H9 (cell line): ENCODE data around the gene MIPEP. TPM values are rescaled to one million over a fixed set of nuclear protein-coding genes. Genes with fewer than 3 reads are reported as not detected.

Experiments used
- DNase-seq: peaks from one replicate; pipeline ENCODE4 v3.0.0-alpha.2; 2017
- H2AFZ ChIP-seq: one replicate; pipeline ENCODE4 v1.6.1; 2013; ENCODE audit warnings: mild to moderate bottlenecking, low read length, control low read depth, moderate library complexity
- H2AK5ac ChIP-seq: 2 replicates; pipeline ENCODE4 v1.6.1; 2013; ENCODE audit warnings: low read length, control low read depth, mixed read lengths; ENCODE audit not compliant: insufficient read length
- H2BK120ac ChIP-seq: one replicate; pipeline ENCODE4 v1.6.1; 2013; ENCODE audit warnings: low read depth, mild to moderate bottlenecking, low read length, control low read depth, inconsistent platforms; ENCODE audit not compliant: poor library complexity, severe bottlenecking
- H2BK12ac ChIP-seq: 2 replicates; pipeline ENCODE4 v1.6.1; 2013; ENCODE audit warnings: low read length, control low read depth, mixed read lengths, low read depth; ENCODE audit not compliant: insufficient read length
- H2BK15ac ChIP-seq: 2 replicates; pipeline ENCODE4 v1.6.1; 2013; ENCODE audit warnings: low read depth, low read length, control low read depth
- H2BK20ac ChIP-seq: one replicate; pipeline ENCODE4 v1.6.1; 2013; ENCODE audit warnings: low read depth, mild to moderate bottlenecking, low read length, control low read depth, inconsistent platforms; ENCODE audit not compliant: poor library complexity, severe bottlenecking
- H2BK5ac ChIP-seq: 2 replicates; pipeline ENCODE4 v1.6.1; 2013; ENCODE audit warnings: low read length, control low read depth, mixed read lengths; ENCODE audit not compliant: insufficient read length
- H3K14ac ChIP-seq: 2 replicates; pipeline ENCODE4 v1.6.1; 2013; ENCODE audit warnings: low read length, control low read depth; ENCODE audit not compliant: insufficient read depth
- H3K18ac ChIP-seq: 2 replicates; pipeline ENCODE4 v1.6.1; 2013; ENCODE audit warnings: low read depth, mild to moderate bottlenecking, mixed read lengths, low read length, control low read depth; ENCODE audit not compliant: insufficient read length
- H3K23ac ChIP-seq: 2 replicates; pipeline ENCODE4 v1.6.1; 2013; ENCODE audit warnings: low read length, control low read depth, mixed read lengths, low read depth; ENCODE audit not compliant: insufficient read length
- H3K23me2 ChIP-seq: 2 replicates; pipeline ENCODE4 v1.6.1; 2013; ENCODE audit warnings: low read depth, mild to moderate bottlenecking, mixed read lengths, low read length, control low read depth; ENCODE audit not compliant: insufficient read length, poor library complexity, severe bottlenecking
- H3K27ac ChIP-seq: 2 replicates; pipeline ENCODE4 v1.5.1; 2013; ENCODE audit warnings: low read length, control low read depth, mixed read lengths, low read depth; ENCODE audit not compliant: insufficient read length
- H3K27me3 ChIP-seq: 2 replicates; pipeline ENCODE4 v1.6.1; 2013; ENCODE audit warnings: low read length, control low read depth, inconsistent platforms; ENCODE audit not compliant: insufficient read depth
- H3K4ac ChIP-seq: 2 replicates; pipeline ENCODE4 v1.6.1; 2013; ENCODE audit warnings: low read depth, mild to moderate bottlenecking, control low read depth, inconsistent platforms, low read length, moderate library complexity
- H3K4me1 ChIP-seq: 2 replicates; pipeline ENCODE4 v1.6.1; 2013; ENCODE audit warnings: low read length, control low read depth, inconsistent platforms; ENCODE audit not compliant: insufficient read depth
- H3K4me2 ChIP-seq: 2 replicates; pipeline ENCODE4 v1.6.1; 2013; ENCODE audit warnings: low read length, control low read depth, mixed read lengths; ENCODE audit not compliant: insufficient read length, insufficient read depth
- H3K56ac ChIP-seq: 2 replicates; pipeline ENCODE4 v1.6.1; 2013; ENCODE audit warnings: low read depth, mild to moderate bottlenecking, mixed read lengths, low read length, control low read depth; ENCODE audit not compliant: insufficient read length
- H3K79me1 ChIP-seq: 2 replicates; pipeline ENCODE4 v1.6.1; 2013; ENCODE audit warnings: low read depth, mild to moderate bottlenecking, moderate library complexity, low read length, control low read depth, inconsistent platforms; ENCODE audit not compliant: insufficient read depth, poor library complexity, severe bottlenecking
- H3K79me2 ChIP-seq: 2 replicates; pipeline ENCODE4 v1.6.1; 2013; ENCODE audit warnings: low read length, control low read depth, inconsistent platforms; ENCODE audit not compliant: insufficient read depth
- H3K9ac ChIP-seq: 2 replicates; pipeline ENCODE4 v1.6.1; 2013; ENCODE audit warnings: low read length, control low read depth, mixed read lengths; ENCODE audit not compliant: insufficient read length; ENCODE audit errors: extremely low read depth
- H3K9me3 ChIP-seq: one replicate; pipeline ENCODE4 v1.6.1; 2013; ENCODE audit warnings: low read depth, low read length, inconsistent platforms; ENCODE audit not compliant: control insufficient read depth
- H3T11ph ChIP-seq: one replicate; pipeline ENCODE4 v1.6.1; 2013; ENCODE audit warnings: mild to moderate bottlenecking, low read length, control low read depth, inconsistent platforms
- H4K20me1 ChIP-seq: one replicate; pipeline ENCODE4 v1.6.1; 2013; ENCODE audit not compliant: control insufficient read depth, insufficient read length, insufficient read depth
- H4K5ac ChIP-seq: 2 replicates; pipeline ENCODE4 v1.6.1; 2013; ENCODE audit warnings: low read depth, mild to moderate bottlenecking, mixed read lengths, low read length, control low read depth; ENCODE audit not compliant: insufficient read length
- H4K8ac ChIP-seq: replicated peaks from 2 replicates; pipeline ENCODE4 v1.6.1; 2013; ENCODE audit warnings: low read length, control low read depth, mixed read lengths, low read depth; ENCODE audit not compliant: insufficient read length
- H4K91ac ChIP-seq: 2 replicates; pipeline ENCODE4 v1.6.1; 2013; ENCODE audit warnings: low read depth, mild to moderate bottlenecking, moderate library complexity, mixed read lengths, low read length, control low read depth; ENCODE audit not compliant: insufficient read length
- H3K27ac Mint-ChIP-seq, 3 experiments: 2 replicates in 2 of 3; 3 replicates in 1 of 3; pipeline ENCODE4 v1.8.0; 2020 to 2021; ENCODE audit warnings: mixed read lengths in 3 of 3, mild to moderate bottlenecking in 1 of 3, moderate library complexity in 1 of 3
- H3K27me3 Mint-ChIP-seq: 2 replicates; pipeline ENCODE4 v1.8.0; 2021; ENCODE audit warnings: low read depth, mild to moderate bottlenecking, moderate library complexity, mixed read lengths
- H3K36me3 Mint-ChIP-seq, 3 experiments: 2 replicates in 2 of 3; 3 replicates in 1 of 3; pipeline ENCODE4 v1.8.0; 2020 to 2021; ENCODE audit warnings: low read depth in 3 of 3, mixed read lengths in 3 of 3; ENCODE audit not compliant: insufficient read depth in 1 of 3
- H3K4me1 Mint-ChIP-seq, 2 experiments: 2 replicates each; pipeline ENCODE4 v1.8.0; 2020; ENCODE audit warnings: mixed read lengths in 2 of 2
- H3K4me3 Mint-ChIP-seq, 2 experiments: 2 replicates in 1 of 2; 3 replicates in 1 of 2; pipeline ENCODE4 v1.8.0; 2020 to 2021; ENCODE audit warnings: mild to moderate bottlenecking in 2 of 2, mixed read lengths in 2 of 2, moderate library complexity in 1 of 2
- H3K9me3 Mint-ChIP-seq, 2 experiments: 2 replicates in 1 of 2; 3 replicates in 1 of 2; pipeline ENCODE4 v1.8.0; 2020; ENCODE audit warnings: mild to moderate bottlenecking in 2 of 2, mixed read lengths in 2 of 2, moderate library complexity in 1 of 2
- CTCF ChIP-seq: fragments of 200-600 bp; sonication (generic); conservative IDR thresholded peaks from 3 replicates; pipeline ENCODE4 v1.8.0; 2021; ENCODE audit warnings: antibody characterized with exemption, mild to moderate bottlenecking
- WGBS: extraction: QIAGEN DNeasy Blood & Tissue Kit; methylation state at CpG from one replicate; pipeline ENCODE4 v1.1.7; 2013; ENCODE audit warnings: missing lambda C conversion rate, low lambda C conversion rate, mixed read lengths; ENCODE audit not compliant: insufficient read length; ENCODE audit errors: extremely low coverage; 5-methylcytosine and 5-hydroxymethylcytosine counted together
- total RNA-seq: library from RNA; stranded (reverse); gene quantifications from 2 replicates; pipeline ENCODE4 v1.2.1, GENCODE V29; 2021

MIPEP gene
- total RNA-seq, 1 experiment from 2014 or later = 18.5 TPM

- Mint-ChIP-seq H3K9me3 (peaks cover 20 to 26% of the 10 kb centered on the region in 2 experiments), H3K4me1 (peaks cover 14 to 15% of the 10 kb centered on the region in 2 experiments), H3K36me3 (peaks cover 6 to 29% (median 10%) of the 10 kb centered on the region in 3 experiments; a peak in 5 of 7 replicates), H3K27ac (no peak overlapping the region), H3K4me3 (no peak overlapping the region), H3K27me3 (peaks cover 2% of the 10 kb centered on the region; the same call in 1 of the 2 replicates)
- Histone ChIP-seq H4K5ac (no peak overlapping the region), H2BK12ac (no peak overlapping the region), H3K23me2 (no peaks in the 10 kb centered on the region), H3K79me2 (no peaks in the 10 kb centered on the region), H3K9ac (no peak overlapping the region), H3K14ac (no peak overlapping the region), H2BK120ac (no peak overlapping the region), H2BK15ac (no peak overlapping the region), H4K8ac (no peak overlapping the region), H3K4me2 (no peak overlapping the region), H4K91ac (no peak overlapping the region), H3K27me3 (no peaks in the 10 kb centered on the region), H3K4me1 (no peaks in the 10 kb centered on the region), H3K79me1 (no peaks in the 10 kb centered on the region), H2AFZ (no peak overlapping the region), H2AK5ac (no peak overlapping the region), H4K20me1 (no peaks in the 10 kb centered on the region), H2BK20ac (no peak overlapping the region), H3K56ac (no peak overlapping the region), H3K9me3 (no peaks in the 10 kb centered on the region), H2BK5ac (no peak overlapping the region), H3K4ac (no peak overlapping the region), H3K23ac (no peak overlapping the region), H3T11ph (no peak overlapping the region), H3K27ac (no peak overlapping the region), H3K18ac (no peak overlapping the region)
- no peak for TF ChIP-seq CTCF
- no CpG with 5 or more reads among the region's 1 CpG for WGBS
- no peak for DNase-seq
Observed at GRCh38 chr13:23709536-23709935, 179.7 kb downstream of the MIPEP start.
